HG03565 (cell line): Measurements from ENCODE around the gene LRRC3.

Experiments
- ATAC-seq: cut with Tn5 transposase; IDR thresholded peaks from one replicate; pipeline ENCODE4 v1.9.1; 2021; ENCODE audit warnings: mild to moderate bottlenecking, moderate library complexity; ENCODE audit not compliant: unreplicated experiment

LRRC3 gene

GRCh38 chr21:44438531-44439210 lies 16.6 kb upstream of the LRRC3 start:
- ATAC-seq = no peak

- ATAC-seq = no peak
These were observed 16.1 kb upstream of the LRRC3 start for GRCh38 chr21:44439211-44439600.

DNA sequence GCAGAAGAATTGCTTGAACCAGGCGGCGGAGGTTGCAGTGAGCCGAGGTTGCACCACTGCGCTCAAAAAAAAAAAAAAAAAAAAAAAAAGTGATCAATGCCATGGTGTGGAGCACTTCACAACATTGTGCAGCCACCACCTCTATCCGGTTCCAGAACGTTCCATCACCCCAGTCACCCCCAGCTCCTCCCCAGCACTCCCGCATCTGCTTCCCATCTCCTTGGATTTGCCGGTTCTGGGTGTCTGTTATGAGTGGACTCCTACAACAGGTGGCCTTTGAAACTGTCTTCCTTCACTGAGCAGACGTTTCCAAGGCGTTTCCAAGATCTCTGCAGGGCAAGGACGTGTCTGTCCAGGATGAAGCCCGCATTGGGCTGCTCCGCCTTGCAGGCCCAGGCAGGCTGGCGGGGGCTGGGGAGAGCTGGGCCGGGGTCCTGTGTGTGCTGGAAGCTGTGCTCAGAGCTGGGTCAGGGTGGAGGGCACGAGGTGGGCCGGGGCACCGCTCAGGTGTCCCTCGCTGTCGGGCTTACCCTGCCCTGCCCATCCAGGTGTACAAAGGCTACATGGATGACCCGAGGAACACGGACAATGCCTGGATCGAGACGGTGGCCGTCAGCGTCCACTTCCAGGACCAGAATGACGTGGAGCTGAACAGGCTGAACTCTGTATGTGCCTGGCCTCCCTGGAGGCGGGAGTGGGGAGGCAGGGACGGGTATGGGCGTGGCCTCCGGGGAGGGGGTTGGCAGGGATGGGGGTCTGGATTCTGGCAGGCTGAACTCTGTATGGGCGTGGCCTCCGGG lies 14.9 kb upstream of the LRRC3 start:
- ATAC-seq = no peak

- ATAC-seq = no peak
These were observed 14.3 kb upstream of the LRRC3 start for GRCh38 chr21:44441041-44441400.

GRCh38 chr21:44441581-44442265 lies 13.6 kb upstream of the LRRC3 start:
- no peak for ATAC-seq

- no peak for ATAC-seq
These were observed 12.8 kb upstream of the LRRC3 start for GRCh38 chr21:44442266-44443125.

GRCh38 chr21:44443291-44443890 lies 11.9 kb upstream of the LRRC3 start:
- no peak for ATAC-seq

DNA sequence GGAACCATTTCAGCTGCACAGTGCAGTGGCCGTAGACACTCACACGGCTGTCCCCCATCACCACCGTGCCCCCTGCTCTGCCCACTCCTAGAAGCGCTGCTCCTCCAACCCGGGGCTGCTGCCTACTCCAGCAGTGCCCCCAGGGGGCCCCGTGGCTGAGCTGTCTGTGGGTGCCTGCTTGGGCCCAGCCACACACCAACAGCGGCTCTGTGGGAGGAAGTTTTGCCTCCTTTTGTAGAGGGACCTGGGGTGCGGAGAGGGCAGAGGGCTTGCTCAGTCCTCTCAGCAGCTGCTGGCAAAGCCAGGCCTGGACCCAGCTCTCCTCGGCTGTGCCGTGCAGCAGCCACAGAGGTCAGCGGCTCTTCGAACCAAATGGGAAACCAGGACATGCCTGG lies 11.4 kb upstream of the LRRC3 start:
- no peak for ATAC-seq

DNA sequence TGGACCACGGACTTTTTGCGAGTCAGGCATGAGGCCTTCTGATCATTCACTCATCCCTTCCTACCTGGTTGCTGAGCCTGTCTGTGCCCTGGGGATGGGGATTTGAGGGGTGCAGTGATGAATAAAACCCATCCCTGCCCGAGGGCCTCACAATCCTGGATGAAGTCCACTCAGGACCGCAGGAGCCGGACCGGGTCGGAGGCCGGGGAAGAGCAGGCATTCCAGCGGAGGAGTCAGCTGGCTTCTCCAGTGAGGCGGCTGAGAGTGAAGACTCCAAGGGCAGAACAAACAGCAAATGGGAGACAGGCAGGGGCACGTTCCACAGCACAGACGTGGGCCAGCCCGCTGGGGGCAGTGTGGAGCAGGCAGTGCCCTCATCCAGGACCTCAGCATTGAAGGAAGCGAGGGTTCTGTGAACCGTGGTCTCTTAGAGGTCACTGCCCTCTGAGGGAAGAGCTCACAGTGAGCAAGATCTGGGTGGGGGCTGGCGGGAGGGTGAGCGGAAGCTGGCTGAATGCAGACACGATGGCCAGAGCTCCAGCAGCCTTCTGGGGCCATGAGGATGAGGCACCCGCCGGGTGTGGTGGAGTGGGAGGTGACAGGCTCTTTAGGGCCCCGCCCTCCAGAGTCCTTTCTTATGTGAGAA lies 10.9 kb upstream of the LRRC3 start:
- no peak for ATAC-seq

DNA sequence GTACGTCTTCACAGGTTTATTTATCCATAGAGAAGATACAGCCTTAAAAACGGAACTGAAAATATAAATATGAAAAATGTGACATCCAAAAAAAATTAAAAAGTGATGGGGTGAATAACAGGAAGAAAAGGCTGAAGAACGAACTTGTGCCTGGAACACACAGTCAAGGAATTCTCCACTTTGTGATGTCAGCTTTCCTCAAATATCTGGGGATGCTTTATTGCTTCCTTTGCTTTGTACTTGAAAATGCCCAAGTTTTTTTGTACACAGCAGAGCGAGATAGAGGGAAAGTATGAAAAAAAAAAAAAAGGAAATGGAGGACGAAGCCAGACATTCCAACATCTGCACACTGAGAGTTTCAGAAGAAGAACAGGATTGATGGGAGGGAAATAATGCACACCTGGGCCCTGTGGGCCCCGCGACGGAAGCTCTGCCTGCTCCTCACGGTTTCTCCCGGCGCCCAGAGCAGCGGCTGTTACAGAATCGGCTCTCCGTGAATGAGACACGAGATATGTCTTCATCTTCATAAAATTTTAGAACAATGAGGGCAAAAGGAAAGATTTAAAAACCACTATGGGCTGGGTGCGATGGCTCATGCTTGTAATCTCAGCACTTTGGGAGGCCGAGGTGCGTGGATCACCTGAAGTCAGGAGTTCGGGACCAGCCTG lies 10.0 kb upstream of the LRRC3 start:
- no peak for ATAC-seq

- ATAC-seq = no peak
These were observed 6.6 kb upstream of the LRRC3 start for GRCh38 chr21:44448651-44449131.

- no peak for ATAC-seq
These were observed 5.6 kb upstream of the LRRC3 start for GRCh38 chr21:44449473-44450363.

DNA sequence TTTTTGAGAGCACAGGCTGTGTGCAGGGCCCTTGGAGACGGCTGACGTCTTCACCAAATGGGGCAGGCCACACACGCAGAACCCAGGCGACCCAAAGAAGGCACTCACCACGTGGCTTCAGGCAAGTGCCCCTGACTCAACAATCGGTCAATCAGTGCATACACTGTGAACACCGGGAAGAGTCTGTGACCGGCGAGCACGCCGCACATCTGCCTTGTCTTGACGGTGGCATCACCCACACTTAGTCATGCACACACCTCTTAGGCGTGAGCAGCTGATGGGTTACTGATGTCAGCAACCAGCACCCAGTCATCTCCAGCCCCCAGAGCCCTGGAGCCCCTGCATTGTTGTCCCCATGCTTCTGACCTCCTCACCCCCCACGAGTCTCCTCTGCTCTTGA lies 4.9 kb upstream of the LRRC3 start:
- no peak for ATAC-seq

- ATAC-seq = no peak
These were observed 4.3 kb upstream of the LRRC3 start for GRCh38 chr21:44450999-44451398.

- ATAC-seq = no peak
These were observed 2.2 kb upstream of the LRRC3 start for GRCh38 chr21:44453120-44453519.

GRCh38 chr21:44454058-44454457 lies 1.3 kb upstream of the LRRC3 start:
- ATAC-seq = no peak

GRCh38 chr21:44455524-44456213 lies 359 bp downstream of the LRRC3 start:
- ATAC-seq = no peak
